GM19239 (cell line): Measurements from ENCODE around the gene TEX29.

Experiments
- DNase-seq: peaks from one replicate; pipeline ENCODE4 v3.0.0; 2011; ENCODE audit warnings: low spot score; ENCODE audit not compliant: insufficient read length
- FAIRE-seq: peaks from 2 replicates; lab custom pipeline; 2011; peaks lifted over from hg19 to GRCh38; lab: Jason Lieb, UNC

Gene TEX29

GRCh38 chr13:111388851-111389500, 68.5 kb downstream of the TEX29 start:
- DNase-seq (no peak), FAIRE-seq (no peak)

- FAIRE-seq (no peak), DNase-seq (no peak)
These were observed 69.4 kb downstream of the TEX29 start for GRCh38 chr13:111389621-111390521.

GRCh38 chr13:111390522-111391270, 70.3 kb downstream of the TEX29 start:
- FAIRE-seq (no peak), DNase-seq (no peak)

GRCh38 chr13:111392486-111392885, 72.0 kb downstream of the TEX29 start:
- no peak for FAIRE-seq
- no peak for DNase-seq

GRCh38 chr13:111393221-111393790, 72.9 kb downstream of the TEX29 start:
- no peak for FAIRE-seq
- DNase-seq, result no peak
